ENCODE results near the gene DGKA.

DNA sequence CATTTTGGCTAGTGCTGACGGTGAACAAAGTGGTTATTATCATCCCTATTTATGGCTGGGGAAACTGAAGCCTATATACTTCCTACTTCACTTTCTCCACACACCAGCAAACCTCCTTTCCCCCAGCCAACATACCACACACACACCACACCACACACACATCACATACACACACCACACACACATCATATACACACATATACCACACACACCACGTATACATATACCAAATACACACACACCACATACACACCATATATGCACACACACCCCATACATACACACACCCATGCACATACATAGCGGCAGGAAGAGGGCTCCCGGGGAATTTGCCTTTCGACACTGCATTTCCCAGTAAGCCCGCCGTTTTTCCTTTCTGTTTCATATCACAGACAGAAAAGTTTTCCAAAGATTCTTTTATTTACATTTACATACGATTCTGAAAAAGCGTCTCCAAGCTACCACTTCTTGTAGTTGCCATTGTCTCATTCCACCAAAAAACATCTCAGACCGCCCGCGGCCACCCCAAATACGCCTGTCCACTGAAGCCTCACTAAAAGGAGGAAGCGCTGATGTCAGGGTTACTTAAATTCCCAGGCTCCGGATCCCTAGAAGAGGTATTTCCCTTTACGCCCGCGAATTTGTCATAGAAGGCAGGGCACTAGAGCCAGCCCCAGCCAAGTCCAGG, 42.1 kb downstream of the DGKA start:
- TF ChIP-seq POLR2AphosphoS5 (IDR thresholded peaks at IDR 0.05; ENCODE audit: borderline replicate concordance, low read depth, low read length), result no peak
- TF ChIP-seq EZH2 (IDR thresholded peaks at IDR 0.05), result no peak
